Neuronal stem cell (in vitro differentiated cells): ENCODE measurements around the gene ZNF311. TPM values are rescaled to one million over a fixed set of nuclear protein-coding genes. Genes with fewer than 3 reads are reported as not detected.

Source experiments
- DNase-seq: peaks from one replicate; pipeline ENCODE4 v3.0.0-alpha.2; 2013; ENCODE audit warnings: low spot score
- H2AFZ ChIP-seq: one replicate; pipeline ENCODE4 v1.6.1; 2013; ENCODE audit warnings: mild to moderate bottlenecking, low read length, inconsistent platforms
- H2AK5ac ChIP-seq: 2 replicates; pipeline ENCODE4 v1.6.1; 2013; ENCODE audit warnings: low read depth, mild to moderate bottlenecking, inconsistent platforms, low read length, moderate library complexity, mixed read lengths
- H2BK120ac ChIP-seq: 2 replicates; pipeline ENCODE4 v1.6.1; 2013; ENCODE audit warnings: low read depth, mild to moderate bottlenecking, inconsistent platforms, low read length, moderate library complexity, mixed read lengths
- H2BK12ac ChIP-seq: one replicate; pipeline ENCODE4 v1.6.1; 2013; ENCODE audit warnings: low read length, inconsistent platforms
- H2BK15ac ChIP-seq: 2 replicates; pipeline ENCODE4 v1.6.1; 2013; ENCODE audit warnings: mild to moderate bottlenecking, low read length, inconsistent platforms, mixed read lengths
- H2BK5ac ChIP-seq: one replicate; pipeline ENCODE4 v1.6.1; 2013; ENCODE audit warnings: inconsistent platforms, mild to moderate bottlenecking, low read length, moderate library complexity
- H3K14ac ChIP-seq: one replicate; pipeline ENCODE4 v1.6.1; 2013; ENCODE audit warnings: low read length, inconsistent platforms
- H3K18ac ChIP-seq: 2 replicates; pipeline ENCODE4 v1.6.1; 2013; ENCODE audit warnings: low read length, inconsistent platforms
- H3K23ac ChIP-seq: 2 replicates; pipeline ENCODE4 v1.6.1; 2013; ENCODE audit warnings: low read depth, mild to moderate bottlenecking, mixed read lengths, low read length, inconsistent platforms; ENCODE audit not compliant: poor library complexity
- H3K27ac ChIP-seq: replicated peaks from 3 replicates; pipeline ENCODE4 v1.5.1; 2013; ENCODE audit warnings: low read length, inconsistent platforms
- H3K27me3 ChIP-seq, 3 experiments: 2 replicates each; pipeline ENCODE4 v1.6.1; 2013; ENCODE audit warnings: low read length in 3 of 3, mild to moderate bottlenecking in 2 of 3, inconsistent platforms in 1 of 3, low read depth in 1 of 3, mixed read lengths in 1 of 3, moderate library complexity in 1 of 3; ENCODE audit not compliant: control insufficient read depth in 3 of 3, insufficient read depth in 3 of 3
- H3K36me3 ChIP-seq, 2 donors: replicated peaks in 1 of 2; 2 replicates each; pipeline ENCODE4 v1.6.1; 2013; ENCODE audit warnings: low read length in 2 of 2; ENCODE audit not compliant: control insufficient read depth in 2 of 2, insufficient read depth in 2 of 2
- H3K4ac ChIP-seq: 2 replicates; pipeline ENCODE4 v1.6.1; 2013; ENCODE audit warnings: inconsistent platforms, mild to moderate bottlenecking, low read length, moderate library complexity
- H3K4me1 ChIP-seq, 2 donors: 1 replicate in 1 of 2; 2 replicates in 1 of 2; pipeline ENCODE4 v1.6.1; 2013; ENCODE audit warnings: low read length in 2 of 2, low read depth in 1 of 2; ENCODE audit not compliant: control insufficient read depth in 2 of 2, insufficient read depth in 1 of 2
- H3K4me2 ChIP-seq: one replicate; pipeline ENCODE4 v1.6.1; 2013; ENCODE audit warnings: mild to moderate bottlenecking, low read length, inconsistent platforms; ENCODE audit not compliant: insufficient read depth, poor library complexity, severe bottlenecking
- H3K4me3 ChIP-seq, 2 donors: 2 replicates each; pipeline ENCODE4 v1.5.1; 2013; ENCODE audit warnings: low read length in 2 of 2, mild to moderate bottlenecking in 2 of 2, inconsistent platforms in 1 of 2, moderate library complexity in 1 of 2
- H3K79me1 ChIP-seq: one replicate; pipeline ENCODE4 v1.6.1; 2013; ENCODE audit warnings: low read depth, mild to moderate bottlenecking, inconsistent platforms, low read length, moderate library complexity
- H3K9ac ChIP-seq: one replicate; pipeline ENCODE4 v1.6.1; 2013; ENCODE audit warnings: mild to moderate bottlenecking, low read depth, low read length, inconsistent platforms; ENCODE audit not compliant: poor library complexity
- H3K9me3 ChIP-seq, 2 donors: replicated peaks in 1 of 2; 2 replicates each; pipeline versions ENCODE3 to v1.6.1; 2013; ENCODE audit warnings: low read length in 2 of 2, mild to moderate bottlenecking in 2 of 2, inconsistent platforms in 1 of 2, low read depth in 1 of 2, mixed read lengths in 1 of 2, moderate library complexity in 1 of 2; ENCODE audit not compliant: control insufficient read depth in 2 of 2, insufficient read depth in 1 of 2
- H4K8ac ChIP-seq: one replicate; pipeline ENCODE4 v1.6.1; 2013; ENCODE audit warnings: low read depth, mild to moderate bottlenecking, inconsistent platforms, low read length, moderate library complexity
- H4K91ac ChIP-seq: one replicate; pipeline ENCODE4 v1.6.1; 2013; ENCODE audit warnings: low read length, low read depth, mild to moderate bottlenecking, inconsistent platforms; ENCODE audit not compliant: poor library complexity
- WGBS, 2 donors: extraction: QIAGEN DNeasy Blood & Tissue Kit; methylation state at CpG; one replicate each; pipeline ENCODE4 v1.1.7; 2013; ENCODE audit warnings: missing lambda C conversion rate in 2 of 2, mixed read lengths in 1 of 2; ENCODE audit not compliant: insufficient read length in 2 of 2, insufficient replicate concordance in 1 of 2; ENCODE audit errors: extremely low coverage in 2 of 2; 5-methylcytosine and 5-hydroxymethylcytosine counted together
- polyA plus RNA-seq, 2 experiments: library from polyadenylated mRNA; stranded (reverse); fragments of 200-250 nt; gene quantifications; one replicate each; pipeline ENCODE4 v1.2.3, GENCODE V29; 2013

ZNF311 gene
- 2.8 TPM for polyA plus RNA-seq (2013, experiment 1 of 2)
- polyA plus RNA-seq (2013, experiment 2 of 2): 2.7 TPM

DNA sequence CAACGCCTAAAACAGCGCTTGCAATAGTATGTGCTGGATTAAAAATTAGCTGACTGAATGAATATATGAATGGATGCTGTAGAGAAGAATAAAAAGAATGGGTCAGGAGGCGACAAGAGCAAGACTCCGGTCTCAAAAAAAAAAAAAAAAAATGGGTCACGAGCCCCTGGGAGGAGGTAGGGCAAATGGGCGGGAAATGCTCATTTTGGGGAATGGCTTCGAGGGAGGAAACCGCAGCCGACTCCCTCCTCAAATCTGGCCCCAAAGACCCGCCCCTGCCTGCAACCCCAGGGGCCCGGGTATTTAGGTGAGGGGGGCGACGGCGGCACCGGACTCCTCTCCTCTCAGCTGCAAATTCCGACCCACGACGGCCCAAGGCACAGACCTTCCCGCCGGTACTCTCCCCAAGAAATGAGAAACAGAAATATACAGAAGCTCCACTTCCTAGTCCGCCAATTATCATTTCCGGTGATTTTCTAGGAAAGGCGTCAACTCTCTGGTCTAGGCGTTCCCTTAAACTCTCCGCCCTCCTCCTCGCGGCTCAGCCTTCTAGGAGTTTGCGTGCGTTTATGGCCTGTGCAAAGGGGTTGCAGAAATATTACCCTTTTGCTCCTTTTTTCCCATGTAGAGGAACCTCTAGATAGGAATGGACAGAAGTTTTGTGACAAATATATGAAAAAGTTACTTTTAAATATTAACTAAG lies at the start of gene ZNF311:
Gene ZNF311, minus strand, starts transcription at position 133 of the 703 bp plus-strand sequence. CDS start 1,361 bp downstream, outside the sequence.
- H2BK12ac ChIP-seq: no peak within 1 kb of the TSS
- no peak within 1 kb of the TSS for H2BK5ac ChIP-seq
- H3K36me3 ChIP-seq: no peaks in the 10 kb centered on the region
- H2BK15ac ChIP-seq: no peak within 1 kb of the TSS
- no peak within 1 kb of the TSS for H3K4ac ChIP-seq
- H3K14ac ChIP-seq: no peak within 1 kb of the TSS
- H3K9me3 ChIP-seq: peaks cover 0 to 3% of the 10 kb centered on the region in 2 donors
- H3K4me1 ChIP-seq: peaks cover 0 to 3% of the 10 kb centered on the region in 2 donors
- peak within 1 kb of the TSS; percentile 51 to 85 for H3K4me3 ChIP-seq
- no peak within 1 kb of the TSS for H2AK5ac ChIP-seq
- H2BK120ac ChIP-seq: no peak within 1 kb of the TSS
- H3K18ac ChIP-seq: peak within 1 kb of the TSS; percentile 84
- peaks cover 0 to 23% (median 0%) of the 10 kb centered on the region in 3 experiments for H3K27me3 ChIP-seq
- H4K8ac ChIP-seq: no peak within 1 kb of the TSS
- no peak for DNase-seq
- H3K4me2 ChIP-seq: peak within 1 kb of the TSS; percentile 32
- no CpG with 5 or more reads among the region's 29 CpGs for WGBS, 2 donors
- H3K27ac ChIP-seq: no peak within 1 kb of the TSS
- no peak within 1 kb of the TSS for H4K91ac ChIP-seq
- peak within 1 kb of the TSS; percentile 90 for H2AFZ ChIP-seq
- H3K79me1 ChIP-seq: no peaks in the 10 kb centered on the region
- peak within 1 kb of the TSS; percentile 34 for H3K23ac ChIP-seq
- no peak within 1 kb of the TSS for H3K9ac ChIP-seq

DNA sequence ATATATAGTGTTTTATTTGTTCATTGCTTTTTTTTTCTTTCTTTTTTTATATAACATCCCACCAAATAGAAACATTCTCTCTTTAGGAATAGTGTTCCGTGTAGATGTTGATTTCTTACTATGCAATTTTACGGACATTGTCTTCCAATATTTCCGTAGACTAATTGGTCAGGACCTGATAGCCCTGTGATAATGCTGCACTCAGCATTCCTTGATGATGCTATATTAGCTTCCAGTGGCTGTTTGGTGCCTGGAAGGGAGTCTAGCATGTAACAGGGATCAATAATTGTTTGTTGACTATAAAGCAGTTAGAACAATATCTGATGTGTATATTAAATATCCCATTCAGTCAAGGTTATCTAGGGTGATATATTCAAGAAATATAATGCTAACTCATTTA lies 46.6 kb upstream of the ZNF311 start:
- DNase-seq: no peak
- Histone ChIP-seq H3K9ac (no peak overlapping the region), H3K9me3 (no peaks in the 10 kb centered on the region), H2BK12ac (no peak overlapping the region), H3K27me3 (peaks cover 0 to 8% (median 0%) of the 10 kb centered on the region in 3 experiments), H3K4me2 (no peak overlapping the region), H3K4ac (no peak overlapping the region), H2AFZ (no peak overlapping the region), H3K18ac (no peak overlapping the region), H2AK5ac (no peak overlapping the region), H3K23ac (no peak overlapping the region), H3K79me1 (no peaks in the 10 kb centered on the region), H3K4me1 (no peaks in the 10 kb centered on the region), H4K91ac (no peak overlapping the region), H4K8ac (no peak overlapping the region), H3K14ac (no peak overlapping the region), H2BK5ac (no peak overlapping the region), H2BK15ac (no peak overlapping the region), H3K27ac (no peak overlapping the region), H3K36me3 (no peaks in the 10 kb centered on the region), H2BK120ac (no peak overlapping the region), H3K4me3 (no peak overlapping the region)
- WGBS, 2 donors: no CpG with 5 or more reads among the region's 3 CpGs

DNA sequence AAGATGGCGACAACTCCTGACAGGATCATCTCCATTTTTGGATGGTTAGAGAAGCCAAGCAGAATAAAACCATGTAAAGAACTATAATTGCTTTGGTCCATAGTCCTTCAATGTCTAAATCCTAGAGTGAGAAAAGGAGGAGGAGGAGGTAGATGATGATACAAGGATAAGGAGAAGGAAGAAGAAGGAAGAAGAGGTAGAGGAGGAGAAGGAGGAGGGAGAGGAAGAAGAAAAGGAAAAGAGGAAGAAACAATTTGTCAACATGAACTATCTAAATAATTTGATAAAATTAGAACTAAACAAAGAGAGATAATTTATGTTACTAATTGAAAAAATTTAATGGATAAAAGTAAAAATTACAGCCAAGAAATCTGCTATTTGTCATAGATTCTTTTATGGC lies 40.0 kb upstream of the ZNF311 start, which contains the start of gene OR2W1:
Gene OR2W1, minus strand, starts transcription at position 101 of the 400 bp plus-strand sequence. Its CDS starts 0 bp downstream, at position 101.
- Histone ChIP-seq H3K18ac (no peak within 1 kb of the TSS), H2BK5ac (no peak within 1 kb of the TSS), H4K8ac (no peak within 1 kb of the TSS), H2BK15ac (no peak within 1 kb of the TSS), H3K14ac (no peak within 1 kb of the TSS), H3K9me3 (no peaks in the 10 kb centered on the region), H4K91ac (no peak within 1 kb of the TSS), H3K9ac (no peak within 1 kb of the TSS), H3K4me1 (no peaks in the 10 kb centered on the region), H2BK120ac (no peak within 1 kb of the TSS), H3K4me2 (no peak within 1 kb of the TSS), H3K23ac (no peak within 1 kb of the TSS), H3K4ac (no peak within 1 kb of the TSS), H2AFZ (no peak within 1 kb of the TSS), H3K27ac (no peak within 1 kb of the TSS), H2BK12ac (no peak within 1 kb of the TSS), H2AK5ac (no peak within 1 kb of the TSS), H3K27me3 (peaks cover 0 to 8% (median 0%) of the 10 kb centered on the region in 3 experiments), H3K36me3 (no peaks in the 10 kb centered on the region), H3K4me3 (no peak within 1 kb of the TSS), H3K79me1 (no peaks in the 10 kb centered on the region)
- DNase-seq: no peak
- WGBS, 2 donors: no CpG with 5 or more reads among the region's 1 CpG

DNA sequence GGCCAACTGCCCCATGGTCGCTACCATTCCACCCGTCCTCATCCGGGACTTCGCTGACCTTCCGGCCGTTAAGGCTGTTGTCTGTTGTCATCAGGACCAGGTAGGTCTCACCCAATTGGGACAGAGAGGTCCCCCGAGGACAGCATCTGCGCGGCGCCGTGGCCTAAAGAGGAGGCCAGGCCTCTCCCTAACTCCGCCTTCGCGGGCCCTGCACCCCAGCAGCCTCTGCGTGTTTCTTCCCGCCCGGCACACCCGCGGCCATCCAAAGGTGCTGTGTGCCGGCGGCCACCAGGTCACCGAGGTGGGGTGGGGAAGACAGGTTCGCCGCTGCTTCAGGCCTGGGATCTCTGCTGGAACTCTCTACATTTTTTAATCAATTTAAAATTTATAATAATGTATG lies 30.8 kb upstream of the ZNF311 start:
- Histone ChIP-seq H3K4me3 (no peak overlapping the region), H2AFZ (no peak overlapping the region), H3K4ac (no peak overlapping the region), H3K27ac (no peak overlapping the region), H3K23ac (no peak overlapping the region), H3K9ac (no peak overlapping the region), H3K18ac (peak overlapping the region; percentile 33), H3K27me3 (no peaks in the 10 kb centered on the region), H3K4me1 (no peaks in the 10 kb centered on the region), H3K14ac (no peak overlapping the region), H2AK5ac (no peak overlapping the region), H4K8ac (no peak overlapping the region), H2BK120ac (no peak overlapping the region), H2BK5ac (no peak overlapping the region), H4K91ac (no peak overlapping the region), H3K79me1 (no peaks in the 10 kb centered on the region), H3K9me3 (no peaks in the 10 kb centered on the region), H3K36me3 (no peaks in the 10 kb centered on the region), H2BK15ac (no peak overlapping the region), H3K4me2 (no peak overlapping the region), H2BK12ac (no peak overlapping the region)
- DNase-seq: no peak
- no CpG with 5 or more reads among the region's 24 CpGs for WGBS, 2 donors
